ENCODE measurements around the gene NPPA.

Gene NPPA

GRCh38 chr1:11839727-11840705 lies 7.6 kb downstream of the NPPA start:
- Histone ChIP-seq H3K4me1 (ENCODE audit: control insufficient read depth in 1 of 2, insufficient read depth in 2 of 2, low read length in 2 of 2) (peaks cover 0 to 9% of the 10 kb centered on the region in 2 donors), H3K27ac (ENCODE audit: low read length) (no peak overlapping the region), H3K36me3 (ENCODE audit: control insufficient read depth in 1 of 2, insufficient read depth in 2 of 2, low read length in 2 of 2) (peaks cover 74 to 88% of the 10 kb centered on the region in 2 donors)

DNA sequence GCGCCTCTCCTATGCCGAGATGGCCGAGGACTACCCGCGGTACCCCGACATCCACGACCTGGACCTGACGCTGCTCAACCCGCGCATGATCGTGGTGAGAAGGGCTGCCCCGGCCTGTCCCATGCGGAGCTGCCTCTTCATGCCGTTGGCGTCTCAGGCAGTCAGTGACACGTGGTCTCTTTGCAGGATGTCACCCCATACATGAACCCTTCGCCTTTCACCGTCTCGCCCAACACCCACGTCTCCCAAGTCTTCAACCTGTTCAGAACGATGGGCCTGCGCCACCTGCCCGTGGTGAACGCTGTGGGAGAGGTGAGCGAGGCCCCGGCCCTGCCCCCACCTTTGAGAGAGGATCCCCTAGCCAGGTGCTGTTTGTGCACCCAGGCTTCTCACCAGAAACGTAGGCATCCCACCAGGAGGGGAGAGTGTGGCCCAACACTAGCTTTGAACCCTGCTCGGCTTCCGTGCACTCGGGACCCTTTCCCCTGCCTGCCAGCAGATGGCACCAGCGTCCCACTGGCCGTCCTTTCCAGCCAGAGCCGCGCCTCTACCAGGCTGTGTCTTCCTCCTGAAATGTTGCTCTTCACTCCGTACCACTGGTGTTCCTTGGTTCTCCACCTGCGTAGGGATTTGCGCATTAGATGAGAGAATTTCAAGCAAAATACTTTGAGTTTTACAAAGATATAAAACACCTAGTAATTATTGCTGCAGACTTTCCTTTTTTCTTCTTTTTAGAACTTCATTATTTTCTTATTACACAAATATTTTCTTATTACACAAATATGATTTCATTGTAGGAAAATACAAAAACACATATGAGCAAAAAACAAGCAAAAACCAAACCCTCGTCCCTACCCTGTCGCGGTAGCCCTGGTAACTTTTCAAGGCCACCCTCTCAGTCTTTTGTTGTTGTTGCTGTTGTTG lies 9.0 kb downstream of the NPPA start:
- Histone ChIP-seq H3K4me3 (ENCODE audit: low read depth in 1 of 2, low read length in 2 of 2) (no peak overlapping the region), H3K9me3 (ENCODE audit: control insufficient read depth in 1 of 2, low read length in 2 of 2) (no peaks in the 10 kb centered on the region), H3K4me1 (ENCODE audit: control insufficient read depth in 1 of 2, insufficient read depth in 2 of 2, low read length in 2 of 2) (peaks cover 0 to 9% of the 10 kb centered on the region in 2 donors), H3K27ac (ENCODE audit: low read length) (no peak overlapping the region), H3K36me3 (ENCODE audit: control insufficient read depth in 1 of 2, insufficient read depth in 2 of 2, low read length in 2 of 2) (peaks cover 76 to 88% of the 10 kb centered on the region in 2 donors), H3K27me3 (ENCODE audit: low read depth, low read length) (no peaks in the 10 kb centered on the region)

More at GRCh38 chr1:11839727-11840705, 7.6 kb downstream of the NPPA start:
- Histone ChIP-seq H3K27me3 (ENCODE audit: low read depth, low read length) (no peaks in the 10 kb centered on the region), H3K9me3 (ENCODE audit: control insufficient read depth in 1 of 2, low read length in 2 of 2) (no peaks in the 10 kb centered on the region), H3K4me3 (ENCODE audit: low read depth in 1 of 2, low read length in 2 of 2) (no peak overlapping the region)

- H3K4me1 ChIP-seq (ENCODE audit: control insufficient read depth in 1 of 2, insufficient read depth in 2 of 2, low read length in 2 of 2) = peaks cover 0 to 9% of the 10 kb centered on the region in 2 donors
- H3K36me3 ChIP-seq (ENCODE audit: control insufficient read depth in 1 of 2, insufficient read depth in 2 of 2, low read length in 2 of 2) = peaks cover 81 to 95% of the 10 kb centered on the region in 2 donors
- H3K9me3 ChIP-seq (ENCODE audit: control insufficient read depth in 1 of 2, low read length in 2 of 2) = no peaks in the 10 kb centered on the region
- no peak overlapping the region for H3K4me3 ChIP-seq (ENCODE audit: low read depth in 1 of 2, low read length in 2 of 2)
- H3K27ac ChIP-seq (ENCODE audit: low read length) = no peak overlapping the region
- H3K27me3 ChIP-seq (ENCODE audit: low read depth, low read length) = no peaks in the 10 kb centered on the region
Measured at GRCh38 chr1:11837767-11838348, 9.7 kb downstream of the NPPA start.

DNA sequence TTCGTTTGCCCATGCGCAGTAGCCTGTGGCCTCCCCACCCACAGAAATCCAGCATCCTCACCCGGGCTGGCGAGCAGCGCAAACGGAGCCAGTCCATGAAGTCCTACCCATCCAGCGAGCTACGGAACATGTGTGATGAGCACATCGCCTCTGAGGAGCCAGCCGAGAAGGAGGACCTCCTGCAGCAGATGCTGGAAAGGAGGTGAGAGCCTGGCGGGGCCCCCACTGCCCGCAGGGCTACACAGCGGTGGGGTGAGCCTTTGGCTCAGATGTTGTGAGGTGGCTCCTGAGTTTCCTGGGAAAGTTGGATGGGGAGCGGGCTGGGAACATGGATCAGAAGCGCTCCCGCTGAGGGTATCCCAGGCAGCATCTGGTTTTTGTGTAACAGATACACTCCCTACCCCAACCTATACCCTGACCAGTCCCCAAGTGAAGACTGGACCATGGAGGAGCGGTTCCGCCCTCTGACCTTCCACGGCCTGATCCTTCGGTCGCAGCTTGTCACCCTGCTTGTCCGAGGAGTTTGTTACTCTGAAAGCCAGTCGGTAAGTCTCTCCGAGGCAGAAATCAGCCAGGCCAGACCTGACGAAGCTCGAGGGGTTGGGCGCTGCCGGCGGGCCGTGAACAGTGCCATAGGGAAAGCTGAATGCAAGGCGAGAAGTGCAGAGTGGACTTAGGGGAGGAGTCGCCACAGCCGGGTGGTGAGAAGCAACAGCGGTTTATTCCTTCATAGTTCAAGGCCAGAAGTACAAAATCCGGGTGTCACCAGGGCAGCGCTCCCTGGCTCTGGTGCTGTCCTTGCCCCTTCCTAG lies 10.4 kb downstream of the NPPA start:
- Histone ChIP-seq H3K4me3 (ENCODE audit: low read depth in 1 of 2, low read length in 2 of 2) (no peak overlapping the region), H3K4me1 (ENCODE audit: control insufficient read depth in 1 of 2, insufficient read depth in 2 of 2, low read length in 2 of 2) (peaks cover 0 to 2% of the 10 kb centered on the region in 2 donors), H3K27ac (ENCODE audit: low read length) (no peak overlapping the region), H3K27me3 (ENCODE audit: low read depth, low read length) (no peaks in the 10 kb centered on the region), H3K36me3 (ENCODE audit: control insufficient read depth in 1 of 2, insufficient read depth in 2 of 2, low read length in 2 of 2) (peaks cover 80 to 95% of the 10 kb centered on the region in 2 donors), H3K9me3 (ENCODE audit: control insufficient read depth in 1 of 2, low read length in 2 of 2) (no peaks in the 10 kb centered on the region)

DNA sequence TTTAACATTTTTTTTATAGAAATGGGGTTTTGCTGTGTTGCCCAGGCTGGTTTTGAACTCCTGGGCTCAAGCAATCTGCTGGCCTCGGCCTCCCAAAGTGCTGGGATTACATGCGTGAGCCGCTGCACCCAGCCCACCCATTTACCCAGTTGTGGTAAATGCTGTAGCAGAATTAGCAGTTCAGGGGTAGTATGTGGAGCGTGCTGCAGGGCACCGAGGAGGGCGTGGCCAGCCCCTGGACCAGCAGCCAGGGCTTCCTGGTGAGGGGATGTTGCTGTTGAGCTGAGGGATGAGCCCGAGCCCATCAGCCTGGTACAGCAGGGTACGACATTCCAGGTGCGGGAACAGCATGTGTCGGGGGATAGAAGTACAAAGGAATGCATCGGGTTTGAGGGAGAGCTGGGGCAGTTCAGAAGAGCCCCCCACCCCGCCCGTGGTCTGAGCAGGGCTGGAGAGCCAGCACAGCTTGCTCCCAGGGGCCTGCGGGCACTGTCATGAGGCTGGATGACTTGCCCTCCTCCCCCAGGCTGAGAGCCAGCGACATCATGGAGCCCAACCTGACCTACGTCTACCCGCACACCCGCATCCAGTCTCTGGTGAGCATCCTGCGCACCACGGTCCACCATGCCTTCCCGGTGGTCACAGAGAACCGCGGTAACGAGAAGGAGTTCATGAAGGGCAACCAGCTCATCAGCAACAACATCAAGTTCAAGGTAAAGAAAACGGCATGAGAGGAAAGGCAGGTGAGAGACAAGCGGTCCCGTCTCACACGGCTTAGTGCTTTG lies 11.9 kb downstream of the NPPA start:
- H3K27ac ChIP-seq (ENCODE audit: low read length) = no peak overlapping the region
- no peaks in the 10 kb centered on the region for H3K27me3 ChIP-seq (ENCODE audit: low read depth, low read length)
- H3K4me1 ChIP-seq (ENCODE audit: control insufficient read depth in 1 of 2, insufficient read depth in 2 of 2, low read length in 2 of 2) = no peaks in the 10 kb centered on the region
- H3K36me3 ChIP-seq (ENCODE audit: control insufficient read depth in 1 of 2, insufficient read depth in 2 of 2, low read length in 2 of 2) = peaks cover 68 to 84% of the 10 kb centered on the region in 2 donors
- no peak overlapping the region for H3K4me3 ChIP-seq (ENCODE audit: low read depth in 1 of 2, low read length in 2 of 2)
- no peaks in the 10 kb centered on the region for H3K9me3 ChIP-seq (ENCODE audit: control insufficient read depth in 1 of 2, low read length in 2 of 2)

DNA sequence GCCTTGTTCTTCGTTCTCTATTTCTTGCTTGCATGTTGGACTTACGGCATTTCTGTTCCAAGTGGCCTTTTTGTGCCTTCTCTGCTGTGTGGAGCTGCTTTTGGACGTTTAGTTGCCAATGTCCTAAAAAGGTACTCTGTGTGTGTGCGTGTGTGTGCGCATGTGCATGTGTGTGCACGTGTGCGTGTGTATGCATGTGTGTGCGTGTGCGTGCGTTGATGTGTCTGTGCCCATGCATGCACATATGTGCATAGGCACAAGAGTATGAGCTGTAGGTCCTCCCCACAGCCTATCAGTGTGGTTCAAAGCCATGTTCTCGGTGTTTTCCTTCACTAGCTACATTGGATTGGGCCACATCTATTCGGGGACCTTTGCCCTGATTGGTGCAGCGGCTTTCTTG lies 13.7 kb downstream of the NPPA start:
- Histone ChIP-seq H3K4me3 (ENCODE audit: low read depth in 1 of 2, low read length in 2 of 2) (no peak overlapping the region), H3K9me3 (ENCODE audit: control insufficient read depth in 1 of 2, low read length in 2 of 2) (no peaks in the 10 kb centered on the region), H3K27ac (ENCODE audit: low read length) (no peak overlapping the region), H3K4me1 (ENCODE audit: control insufficient read depth in 1 of 2, insufficient read depth in 2 of 2, low read length in 2 of 2) (no peaks in the 10 kb centered on the region), H3K36me3 (ENCODE audit: control insufficient read depth in 1 of 2, insufficient read depth in 2 of 2, low read length in 2 of 2) (peaks cover 71 to 86% of the 10 kb centered on the region in 2 donors), H3K27me3 (ENCODE audit: low read depth, low read length) (no peaks in the 10 kb centered on the region)

DNA sequence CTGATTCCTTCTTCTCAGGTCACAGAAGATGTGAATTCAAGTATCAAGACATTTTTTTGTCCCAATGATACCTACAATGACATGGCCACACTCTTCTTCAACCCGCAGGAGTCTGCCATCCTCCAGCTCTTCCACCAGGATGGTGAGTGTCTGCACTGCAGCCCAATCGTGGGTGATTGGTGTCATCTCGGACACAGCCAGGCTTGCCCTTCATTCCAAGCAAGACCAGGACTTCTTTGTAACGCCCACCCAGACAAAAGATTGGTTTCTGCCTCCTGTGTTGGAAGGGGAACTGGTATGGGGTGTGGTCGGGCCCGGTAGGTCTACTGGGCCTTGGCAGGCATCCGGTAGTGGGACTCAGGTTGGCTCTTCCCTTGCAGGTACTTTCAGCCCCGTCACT lies 14.1 kb downstream of the NPPA start:
- Histone ChIP-seq H3K36me3 (ENCODE audit: control insufficient read depth in 1 of 2, insufficient read depth in 2 of 2, low read length in 2 of 2) (peaks cover 75 to 87% of the 10 kb centered on the region in 2 donors), H3K4me3 (ENCODE audit: low read depth in 1 of 2, low read length in 2 of 2) (no peak overlapping the region), H3K9me3 (ENCODE audit: control insufficient read depth in 1 of 2, low read length in 2 of 2) (no peaks in the 10 kb centered on the region), H3K27me3 (ENCODE audit: low read depth, low read length) (no peaks in the 10 kb centered on the region), H3K27ac (ENCODE audit: low read length) (no peak overlapping the region), H3K4me1 (ENCODE audit: control insufficient read depth in 1 of 2, insufficient read depth in 2 of 2, low read length in 2 of 2) (no peaks in the 10 kb centered on the region)

DNA sequence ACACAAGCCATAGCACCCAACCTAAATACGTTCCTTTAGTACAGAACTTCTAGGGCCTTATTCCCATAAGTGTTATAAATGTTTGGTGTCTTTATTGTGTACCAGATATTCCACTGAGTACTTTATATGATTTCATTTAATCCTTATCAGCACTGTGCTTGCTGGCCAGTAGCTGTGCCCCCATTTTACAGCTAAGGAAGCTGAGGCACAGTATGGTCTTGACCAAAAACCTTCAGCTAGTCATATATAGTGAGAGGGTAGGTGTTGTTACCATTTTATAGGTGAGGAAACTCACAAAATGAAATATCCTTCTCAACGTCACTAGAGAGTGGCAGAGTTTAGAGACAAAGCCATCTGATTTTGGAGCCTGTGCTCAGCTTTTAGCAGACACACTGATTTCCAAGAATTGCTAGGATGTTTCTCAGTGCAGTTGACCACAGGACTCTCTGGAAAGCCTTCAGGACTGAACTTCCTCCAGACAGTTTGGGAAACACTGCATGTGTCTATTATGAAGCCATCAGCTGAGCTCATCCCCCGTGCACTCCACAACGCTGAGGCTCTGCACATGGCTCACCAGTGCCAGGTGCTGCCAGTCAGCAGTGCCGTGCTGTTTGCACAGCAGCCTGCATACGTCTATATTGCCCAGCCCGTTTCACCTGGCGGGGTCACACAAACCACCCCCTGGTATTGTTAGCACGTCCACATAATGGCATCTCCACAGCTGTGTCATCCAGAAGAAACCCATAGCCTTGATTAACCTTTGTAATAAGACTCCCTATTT lies 15.4 kb downstream of the NPPA start:
- H3K9me3 ChIP-seq (ENCODE audit: control insufficient read depth in 1 of 2, low read length in 2 of 2) = no peaks in the 10 kb centered on the region
- H3K27ac ChIP-seq (ENCODE audit: low read length) = no peak overlapping the region
- H3K4me3 ChIP-seq (ENCODE audit: low read depth in 1 of 2, low read length in 2 of 2) = no peak overlapping the region
- H3K36me3 ChIP-seq (ENCODE audit: control insufficient read depth in 1 of 2, insufficient read depth in 2 of 2, low read length in 2 of 2) = peaks cover 63 to 85% of the 10 kb centered on the region in 2 donors
- H3K4me1 ChIP-seq (ENCODE audit: control insufficient read depth in 1 of 2, insufficient read depth in 2 of 2, low read length in 2 of 2) = no peaks in the 10 kb centered on the region
- no peaks in the 10 kb centered on the region for H3K27me3 ChIP-seq (ENCODE audit: low read depth, low read length)

GRCh38 chr1:11828511-11828910 lies 19.1 kb downstream of the NPPA start:
- Histone ChIP-seq H3K36me3 (ENCODE audit: control insufficient read depth in 1 of 2, insufficient read depth in 2 of 2, low read length in 2 of 2) (peaks cover 61 to 83% of the 10 kb centered on the region in 2 donors), H3K9me3 (ENCODE audit: control insufficient read depth in 1 of 2, low read length in 2 of 2) (no peaks in the 10 kb centered on the region), H3K27ac (ENCODE audit: low read length) (no peak overlapping the region), H3K4me1 (ENCODE audit: control insufficient read depth in 1 of 2, insufficient read depth in 2 of 2, low read length in 2 of 2) (no peaks in the 10 kb centered on the region), H3K4me3 (ENCODE audit: low read depth in 1 of 2, low read length in 2 of 2) (no peak overlapping the region), H3K27me3 (ENCODE audit: low read depth, low read length) (no peaks in the 10 kb centered on the region)
